Neural crest cell (in vitro differentiated cells): ENCODE results near the gene SMYD5. TPM values are rescaled to one million over a fixed set of nuclear protein-coding genes. Genes with fewer than 3 reads are reported as not detected.

Source experiments
- DNase-seq: peaks from one replicate; pipeline ENCODE4 v3.0.0; 2021; ENCODE audit warnings: low read depth, mixed read lengths, low spot score
- H3K27ac Mint-ChIP-seq: one replicate; pipeline ENCODE4 v1.8.0; 2021; ENCODE audit warnings: mild to moderate bottlenecking, mixed read lengths; ENCODE audit not compliant: unreplicated experiment
- H3K27me3 Mint-ChIP-seq: 2 replicates; pipeline ENCODE4 v1.8.0; 2021; ENCODE audit warnings: low read depth, mild to moderate bottlenecking, mixed read lengths
- H3K36me3 Mint-ChIP-seq: 2 replicates; pipeline ENCODE4 v1.8.0; 2021; ENCODE audit warnings: low read depth, mild to moderate bottlenecking, mixed read lengths
- H3K4me1 Mint-ChIP-seq: 2 replicates; pipeline ENCODE4 v1.8.0; 2021; ENCODE audit warnings: mixed read lengths
- H3K4me3 Mint-ChIP-seq: one replicate; pipeline ENCODE4 v1.8.0; 2021; ENCODE audit warnings: mild to moderate bottlenecking, mixed read lengths
- H3K9me3 Mint-ChIP-seq: 2 replicates; pipeline ENCODE4 v1.8.0; 2021; ENCODE audit warnings: mixed read lengths
- CTCF ChIP-seq: fragments of 200-600 bp; sonication (generic); conservative IDR thresholded peaks from 2 replicates; pipeline ENCODE4 v1.5.0; 2021; ENCODE audit warnings: antibody characterized with exemption, mild to moderate bottlenecking
- total RNA-seq: library from RNA; stranded (reverse); gene quantifications from 2 replicates; pipeline ENCODE4 v1.2.1, GENCODE V29; 2021

Gene SMYD5
- total RNA-seq, 1 donor from 2014 or later: 33.7 TPM

- Mint-ChIP-seq H3K36me3 (peaks cover 15% of the 10 kb centered on the region), H3K9me3 (no peaks in the 10 kb centered on the region), H3K4me1 (no peaks in the 10 kb centered on the region), H3K4me3 (no peak overlapping the region), H3K27ac (no peak overlapping the region), H3K27me3 (no peaks in the 10 kb centered on the region)
- no peak for TF ChIP-seq CTCF
- DNase-seq: no peak
These were observed 30.5 kb downstream of the SMYD5 start for GRCh38 chr2:73244580-73244979.

DNA sequence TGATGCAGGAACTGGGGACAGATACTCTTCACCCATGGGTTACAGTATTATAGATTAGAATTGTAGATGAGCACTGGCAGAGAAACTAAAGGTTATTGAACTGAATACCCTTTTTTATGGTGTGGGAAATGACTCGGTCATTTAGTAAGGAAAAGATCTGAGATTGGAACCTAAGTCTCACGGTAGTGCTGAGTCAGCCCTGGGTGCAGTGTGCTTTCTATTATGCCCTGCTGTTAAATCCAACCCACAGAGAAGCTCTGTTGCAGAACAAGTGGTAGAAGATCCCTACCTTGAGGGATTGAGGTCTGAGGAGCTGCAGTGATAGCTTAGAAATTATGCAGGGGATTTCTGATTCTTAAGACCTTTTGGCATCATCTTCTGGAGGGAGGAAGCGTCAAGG, 32.8 kb downstream of the SMYD5 start:
- Mint-ChIP-seq H3K27ac (no peak overlapping the region), H3K4me1 (no peaks in the 10 kb centered on the region), H3K36me3 (peaks cover 16% of the 10 kb centered on the region), H3K4me3 (no peak overlapping the region), H3K27me3 (no peaks in the 10 kb centered on the region), H3K9me3 (no peaks in the 10 kb centered on the region)
- TF ChIP-seq CTCF: no peak
- DNase-seq: no peak

DNA sequence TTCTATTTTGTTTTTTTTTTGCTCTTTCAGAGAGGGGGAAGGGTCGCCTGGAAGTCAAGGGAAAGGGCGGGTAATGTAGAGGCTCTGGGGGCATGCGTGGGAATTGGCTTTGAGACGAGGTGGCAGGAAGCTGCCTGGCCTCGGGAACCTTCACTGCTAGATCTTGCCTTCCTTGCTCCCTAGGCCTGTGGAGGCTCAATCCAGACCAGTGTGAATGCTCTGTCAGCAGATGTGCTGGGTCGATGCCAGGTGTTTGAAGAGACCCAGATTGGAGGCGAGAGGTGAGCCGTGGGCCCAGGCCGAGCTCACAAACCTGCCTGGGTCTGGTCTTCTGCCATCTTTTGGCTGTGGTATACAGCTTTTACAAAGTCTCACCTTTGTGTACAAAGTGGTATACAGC, 35.6 kb downstream of the SMYD5 start:
- H3K9me3 Mint-ChIP-seq: no peaks in the 10 kb centered on the region
- no peak for DNase-seq
- no peaks in the 10 kb centered on the region for H3K27me3 Mint-ChIP-seq
- H3K36me3 Mint-ChIP-seq: peaks cover 14% of the 10 kb centered on the region
- no peak overlapping the region for H3K27ac Mint-ChIP-seq
- no peaks in the 10 kb centered on the region for H3K4me1 Mint-ChIP-seq
- no peak overlapping the region for H3K4me3 Mint-ChIP-seq
- no peak for TF ChIP-seq CTCF

DNA sequence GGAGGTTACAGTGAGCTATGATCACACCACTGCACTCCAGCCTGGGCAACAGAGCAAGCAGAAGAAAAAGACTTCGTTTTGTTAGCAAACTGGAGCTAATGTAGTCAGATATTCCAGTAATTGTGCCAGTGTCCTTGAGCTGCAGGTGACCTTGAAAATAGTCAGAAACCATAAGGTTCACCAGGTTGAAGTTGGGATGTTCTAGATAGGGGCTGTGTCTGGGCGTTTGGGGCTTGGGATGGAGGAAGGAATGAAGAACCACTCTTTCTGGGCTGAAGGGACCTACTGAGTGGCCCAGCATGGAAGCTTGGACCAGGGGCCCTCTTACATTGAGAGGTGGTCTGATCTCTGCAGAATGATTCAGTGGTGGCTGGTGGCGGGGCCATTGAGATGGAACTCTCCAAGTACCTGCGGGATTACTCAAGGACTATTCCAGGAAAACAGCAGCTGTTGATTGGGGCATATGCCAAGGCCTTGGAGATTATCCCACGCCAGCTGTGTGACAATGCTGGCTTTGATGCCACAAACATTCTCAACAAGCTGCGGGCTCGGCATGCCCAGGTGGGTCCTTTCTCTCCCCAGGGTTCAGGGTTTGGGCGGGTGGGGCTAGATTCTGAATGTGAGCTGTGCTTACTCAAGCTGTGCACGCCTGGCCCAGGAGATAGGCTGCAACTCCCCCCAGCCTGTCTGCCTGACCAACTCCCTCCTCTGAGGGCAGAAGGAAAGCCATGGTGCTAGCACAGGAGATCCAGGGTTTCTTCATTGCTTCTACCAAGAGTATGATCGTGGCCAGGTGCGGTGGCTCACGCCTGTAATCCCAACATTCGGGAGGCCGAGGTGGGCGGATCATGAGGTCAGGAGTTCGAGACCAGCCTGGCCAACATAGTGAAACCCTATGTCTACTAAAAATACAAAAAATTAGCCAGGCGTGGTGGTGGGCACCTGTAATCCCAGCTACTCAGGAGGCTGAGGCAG, 37.1 kb downstream of the SMYD5 start:
- H3K9me3 Mint-ChIP-seq: no peaks in the 10 kb centered on the region
- no peak for DNase-seq
- H3K27me3 Mint-ChIP-seq: no peaks in the 10 kb centered on the region
- TF ChIP-seq CTCF: no peak
- H3K27ac Mint-ChIP-seq: no peak overlapping the region
- no peaks in the 10 kb centered on the region for H3K4me1 Mint-ChIP-seq
- H3K36me3 Mint-ChIP-seq: peaks cover 13% of the 10 kb centered on the region
- no peak overlapping the region for H3K4me3 Mint-ChIP-seq

GRCh38 chr2:73252238-73253027, 38.4 kb downstream of the SMYD5 start:
- Mint-ChIP-seq H3K27me3 (peaks cover 2% of the 10 kb centered on the region), H3K27ac (no peak overlapping the region), H3K4me3 (no peak overlapping the region), H3K4me1 (no peaks in the 10 kb centered on the region), H3K9me3 (no peaks in the 10 kb centered on the region), H3K36me3 (peaks cover 4% of the 10 kb centered on the region)
- no peak for TF ChIP-seq CTCF
- no peak for DNase-seq
